Measurements from ENCODE around the gene KRTAP12-4.
"Not testable (repeated sequence)": the region's sequence is repeated elsewhere in the genome, so short reads cannot be mapped to it uniquely, and the experiment has no call there.

Gene KRTAP12-4

DNA sequence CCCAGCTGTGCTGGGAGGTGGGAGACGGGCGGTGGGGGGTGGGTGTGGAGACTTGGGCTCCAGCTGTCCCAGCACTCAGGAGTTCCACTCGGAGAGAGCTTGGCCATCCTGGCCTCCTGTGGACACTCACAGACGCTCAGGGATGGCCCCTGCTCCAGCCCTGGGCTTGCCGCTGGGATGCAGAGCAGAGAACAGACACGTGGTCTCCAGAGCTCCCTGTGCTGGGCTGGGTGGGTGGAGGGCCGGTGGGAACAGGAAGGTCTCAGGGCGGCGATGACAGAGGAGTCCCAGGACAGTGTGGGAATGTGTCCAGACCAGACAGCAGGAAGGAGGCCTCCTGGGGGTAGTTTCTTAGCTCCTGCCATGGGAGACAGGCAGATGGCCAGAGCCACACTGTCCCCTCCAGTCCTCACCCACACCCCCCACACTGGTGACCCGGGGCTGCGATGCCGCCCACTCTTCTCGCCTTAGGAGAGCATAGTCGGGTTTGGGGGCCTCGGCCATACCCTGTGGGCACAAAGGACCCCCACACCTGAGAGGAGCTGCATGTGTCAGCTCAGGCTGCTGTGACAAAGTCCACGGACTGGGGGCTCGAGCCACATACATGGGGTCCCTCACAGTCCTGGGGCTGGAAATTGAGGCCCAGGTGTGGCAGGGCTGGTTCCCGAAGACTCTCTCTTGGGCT lies 25.6 kb downstream of the KRTAP12-4 start:
- no peak for FAIRE-seq

DNA sequence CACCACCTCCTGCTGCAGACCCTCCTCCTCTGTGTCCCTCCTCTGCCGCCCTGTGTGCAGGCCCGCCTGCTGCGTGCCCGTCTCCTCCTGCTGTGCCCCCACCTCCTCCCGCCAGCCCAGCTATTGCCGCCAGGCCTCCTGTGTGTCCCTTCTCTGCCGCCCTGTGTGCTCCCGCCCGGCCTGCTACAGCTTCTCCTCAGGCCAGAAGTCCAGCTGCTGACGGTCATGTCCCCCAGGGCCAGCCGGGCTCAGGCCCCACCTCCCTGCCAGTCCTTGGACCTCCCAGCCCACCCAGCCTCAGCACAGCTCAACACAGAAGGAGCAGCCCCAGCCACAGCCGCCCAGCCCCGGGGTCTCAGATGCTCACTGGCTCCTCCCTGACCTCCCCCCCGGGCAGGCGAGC lies 26.6 kb downstream of the KRTAP12-4 start:
- FAIRE-seq = not testable (repeated sequence)

DNA sequence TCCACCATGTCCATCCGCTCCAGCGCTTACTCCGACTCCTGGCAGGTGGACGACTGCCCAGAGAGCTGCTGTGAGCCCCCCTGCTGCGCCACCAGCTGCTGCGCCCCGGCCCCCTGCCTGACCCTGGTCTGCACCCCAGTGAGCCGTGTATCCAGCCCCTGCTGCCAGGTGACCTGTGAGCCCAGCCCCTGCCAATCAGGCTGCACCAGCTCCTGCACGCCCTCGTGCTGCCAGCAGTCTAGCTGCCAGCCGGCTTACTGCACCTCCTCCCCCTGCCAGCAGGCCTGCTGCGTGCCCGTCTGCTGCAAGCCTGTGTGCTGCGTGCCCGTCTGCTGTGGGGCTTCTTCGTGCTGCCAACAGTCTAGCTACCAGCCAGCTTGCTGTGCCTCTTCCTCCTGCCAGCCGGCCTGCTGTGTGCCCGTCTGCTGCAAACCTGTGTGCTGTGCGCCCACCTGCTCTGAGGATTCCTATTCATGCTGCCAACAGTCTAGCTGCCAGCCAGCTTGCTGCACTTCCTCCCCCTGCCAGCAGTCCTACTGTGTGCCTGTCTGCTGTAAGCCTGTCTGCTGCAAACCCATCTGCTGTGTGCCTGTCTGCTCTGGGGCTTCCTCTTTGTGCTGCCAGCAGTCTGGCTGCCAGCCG lies 27.2 kb downstream of the KRTAP12-4 start:
- FAIRE-seq = not testable (repeated sequence)

DNA sequence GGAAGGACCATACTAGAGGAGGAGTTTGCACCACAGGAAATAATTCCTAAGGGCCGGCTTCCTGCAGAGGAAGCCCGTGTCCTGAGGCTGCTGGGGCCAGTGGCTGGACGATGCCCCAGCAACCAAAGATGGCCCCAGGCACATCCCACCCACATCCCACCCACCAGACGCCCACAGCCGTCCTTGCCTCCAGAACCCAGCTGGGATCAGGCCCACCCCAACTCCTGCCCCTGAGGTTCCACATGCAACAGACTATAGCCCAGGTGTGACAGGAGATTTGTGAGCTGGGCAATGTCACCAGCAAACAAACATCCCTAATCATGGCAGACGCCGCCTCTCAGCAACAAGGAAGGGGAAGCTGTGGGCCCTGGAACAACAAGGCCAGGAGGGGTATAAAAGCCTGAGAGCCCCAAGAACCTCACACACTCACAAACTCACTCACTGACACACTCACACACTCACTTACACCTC lies 27.8 kb downstream of the KRTAP12-4 start, which contains the start of gene KRTAP10-9:
KRTAP10-9 (plus strand) TSS at position 421 of the 471 bp plus-strand sequence. CDS start 79 bp downstream, outside the sequence.
- FAIRE-seq = no peak

DNA sequence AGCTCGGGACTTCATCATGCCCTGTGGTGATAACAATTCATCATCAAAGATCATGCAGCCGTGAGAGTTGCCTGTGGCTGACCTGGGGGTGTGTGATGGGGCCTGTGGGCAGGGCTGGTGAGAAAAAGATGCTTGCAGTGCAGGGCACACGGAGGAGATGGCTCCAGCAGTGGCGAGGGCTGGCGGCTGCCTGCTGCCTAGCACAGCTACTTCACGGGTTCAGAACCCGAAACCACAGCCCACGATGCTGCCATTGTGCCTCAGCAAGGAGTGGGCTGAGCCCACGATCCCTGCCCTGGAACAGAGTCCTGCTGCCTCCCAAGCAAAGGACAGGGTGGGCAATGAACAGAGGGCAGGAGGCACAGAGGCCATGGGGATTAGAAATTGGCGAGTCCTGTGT lies 28.2 kb downstream of the KRTAP12-4 start:
- no peak for FAIRE-seq

DNA sequence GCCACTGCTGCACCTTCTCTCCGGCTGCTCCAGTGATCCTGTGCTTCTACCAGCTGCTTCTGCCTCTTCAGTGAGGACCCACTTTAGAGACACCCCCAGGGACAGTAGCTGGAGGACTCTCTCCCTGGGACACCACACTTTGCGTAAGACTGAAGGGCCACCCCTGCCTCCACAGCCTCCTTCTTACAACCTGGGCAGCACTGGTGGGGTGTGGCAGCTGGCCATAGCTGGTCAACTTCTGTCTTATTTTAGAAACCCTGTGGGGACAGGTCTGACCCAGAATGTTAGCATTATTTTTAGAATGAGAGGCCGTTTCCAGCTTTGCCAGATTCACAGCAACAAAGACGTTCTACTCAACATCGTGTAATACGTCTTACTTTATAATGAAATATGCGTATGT lies 28.7 kb downstream of the KRTAP12-4 start:
- FAIRE-seq = no peak

DNA sequence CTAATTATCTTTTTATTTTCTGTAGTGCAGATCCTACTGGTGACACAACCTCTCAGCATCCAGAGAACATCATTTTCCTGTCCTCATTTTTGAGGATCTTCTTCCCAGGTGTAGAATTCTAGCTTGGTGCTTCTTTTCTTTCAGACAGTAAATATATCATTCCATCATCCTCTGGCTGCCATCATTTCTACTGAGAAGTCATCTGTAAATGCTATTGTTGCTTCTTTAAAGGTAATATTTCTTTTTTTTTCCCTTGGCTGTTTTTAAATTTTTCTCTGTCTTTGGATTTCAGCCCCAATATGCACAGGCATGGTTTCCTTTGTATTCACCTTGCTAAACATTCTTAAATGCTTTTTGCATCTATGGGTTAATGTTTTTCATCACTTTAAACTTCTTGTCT lies 30.9 kb downstream of the KRTAP12-4 start:
- no peak for FAIRE-seq

DNA sequence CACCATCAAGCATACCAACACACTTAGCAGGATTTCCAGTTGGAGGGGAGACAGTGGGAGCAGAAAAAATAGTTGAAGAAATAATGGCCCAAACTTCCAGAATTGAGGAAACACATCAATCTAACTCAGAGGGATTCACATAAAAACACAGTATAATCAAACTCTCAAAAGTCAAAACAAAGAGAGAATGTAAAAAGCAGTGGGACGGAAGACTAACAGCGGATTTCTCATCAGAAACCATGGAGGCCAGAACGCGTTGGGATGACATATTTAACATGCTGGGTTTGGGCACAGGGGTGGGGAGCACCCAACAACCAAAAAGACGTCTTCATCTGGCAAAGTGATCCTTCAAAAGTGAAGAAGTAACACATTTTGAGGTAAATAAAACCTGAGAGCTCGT lies 34.6 kb downstream of the KRTAP12-4 start:
- no peak for FAIRE-seq

DNA sequence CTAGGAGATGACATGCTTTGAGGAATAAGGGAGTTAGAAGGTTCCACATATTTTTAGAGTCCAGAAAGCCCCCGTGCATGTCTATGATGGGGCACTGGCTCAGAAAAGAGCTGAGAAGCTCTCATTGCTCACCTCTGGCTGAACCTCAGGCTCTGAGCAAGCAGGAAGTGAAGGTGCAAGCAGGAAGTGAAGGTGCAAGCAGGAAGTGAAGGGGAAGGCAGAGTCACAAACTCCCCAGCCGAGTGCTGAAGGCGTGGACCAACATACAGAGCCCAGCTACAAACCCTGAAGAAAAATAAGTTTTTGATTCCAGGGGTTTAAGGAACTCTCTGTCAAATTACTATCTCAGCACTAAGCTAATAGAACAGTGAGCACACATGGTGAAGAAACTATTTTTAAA lies 35.5 kb downstream of the KRTAP12-4 start:
- no peak for FAIRE-seq

DNA sequence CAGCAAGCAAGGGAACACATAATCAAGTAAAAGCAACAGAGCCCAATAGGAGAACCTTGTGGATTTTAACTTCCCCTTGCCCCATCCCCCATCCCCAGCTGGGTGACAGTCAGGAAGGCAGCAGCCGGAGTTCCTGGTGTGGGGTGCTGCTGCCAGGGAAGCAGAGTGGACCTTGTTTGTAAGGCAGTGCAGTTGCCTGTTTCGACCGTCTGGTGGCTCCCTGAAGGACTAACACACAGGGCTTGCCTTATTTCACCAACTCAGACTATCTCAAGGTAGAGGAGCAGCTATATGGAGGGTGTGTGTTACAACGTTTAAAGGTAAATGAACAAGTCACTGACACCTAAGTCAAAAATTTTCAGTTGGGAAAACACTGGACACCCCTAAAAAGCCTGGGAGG lies 36.0 kb downstream of the KRTAP12-4 start:
- FAIRE-seq = no peak

DNA sequence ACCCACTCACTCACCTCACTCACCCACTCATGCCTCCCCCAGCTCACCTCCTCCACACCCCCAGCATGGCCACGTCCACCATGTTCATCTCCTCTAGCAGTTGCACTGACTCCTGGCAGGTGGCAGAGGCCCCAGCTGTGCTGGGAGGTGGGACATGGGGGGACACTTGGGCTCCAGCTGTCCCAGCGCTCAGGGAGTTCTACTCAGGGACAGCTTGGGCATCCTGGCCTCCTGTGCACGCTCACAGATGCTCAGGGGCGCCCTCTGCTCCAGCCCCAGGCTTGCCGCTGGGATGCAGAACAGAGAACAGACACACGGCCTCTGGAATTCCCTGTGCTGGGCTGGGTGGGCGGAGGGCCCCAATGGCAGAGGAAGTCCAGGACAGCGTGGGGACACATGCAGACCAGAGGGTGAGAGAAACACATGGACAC lies 37.4 kb downstream of the KRTAP12-4 start:
- FAIRE-seq = no peak

DNA sequence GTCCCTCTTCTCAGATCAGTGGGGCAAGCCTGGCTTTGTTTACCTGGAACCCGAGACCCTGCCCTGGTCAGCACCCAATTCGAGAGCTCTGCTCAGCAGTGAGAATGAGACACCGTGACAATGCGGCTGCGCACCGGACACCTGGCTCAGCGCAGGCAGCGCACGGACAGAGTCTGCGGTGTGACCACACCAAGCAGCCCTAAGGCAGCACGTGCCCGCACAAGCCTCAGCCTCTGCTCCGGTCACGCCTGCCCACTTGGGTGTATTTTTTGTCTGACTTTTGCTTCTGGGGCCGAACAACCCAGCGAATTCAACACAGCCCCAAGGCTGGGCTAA lies 37.9 kb downstream of the KRTAP12-4 start:
- FAIRE-seq = no peak

DNA sequence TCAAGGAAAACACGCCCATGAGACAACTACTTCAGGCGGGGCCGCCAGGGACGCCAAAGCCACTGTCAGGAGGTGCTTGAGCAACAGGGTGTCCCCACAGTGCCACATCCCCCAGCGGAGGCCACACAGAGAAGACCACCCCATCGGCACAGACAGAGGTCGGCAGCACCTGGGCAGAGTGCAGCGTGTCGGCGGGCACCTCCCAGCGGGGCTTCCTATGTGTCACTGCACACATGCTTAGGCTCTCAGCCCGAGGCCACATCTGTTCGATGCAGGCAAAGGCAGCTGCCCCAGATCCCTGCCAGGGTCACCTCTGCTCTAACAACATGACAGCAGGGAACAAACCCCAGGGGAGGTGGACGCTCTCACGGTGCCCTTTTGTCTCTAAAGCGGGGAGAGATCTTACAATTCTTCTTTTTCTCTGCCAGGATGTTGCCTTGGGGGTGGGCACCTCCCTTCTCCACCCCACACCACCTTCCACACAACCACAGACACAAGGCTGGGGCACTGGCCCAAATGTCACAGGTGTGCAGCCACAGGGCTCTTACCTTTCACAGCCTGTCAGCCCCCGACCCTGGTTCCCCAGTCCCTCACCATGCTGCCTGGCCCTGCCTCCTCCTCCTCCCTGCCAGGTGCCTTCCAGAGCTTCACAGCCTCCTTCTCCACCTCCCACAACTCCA lies 38.4 kb downstream of the KRTAP12-4 start:
- FAIRE-seq = no peak

DNA sequence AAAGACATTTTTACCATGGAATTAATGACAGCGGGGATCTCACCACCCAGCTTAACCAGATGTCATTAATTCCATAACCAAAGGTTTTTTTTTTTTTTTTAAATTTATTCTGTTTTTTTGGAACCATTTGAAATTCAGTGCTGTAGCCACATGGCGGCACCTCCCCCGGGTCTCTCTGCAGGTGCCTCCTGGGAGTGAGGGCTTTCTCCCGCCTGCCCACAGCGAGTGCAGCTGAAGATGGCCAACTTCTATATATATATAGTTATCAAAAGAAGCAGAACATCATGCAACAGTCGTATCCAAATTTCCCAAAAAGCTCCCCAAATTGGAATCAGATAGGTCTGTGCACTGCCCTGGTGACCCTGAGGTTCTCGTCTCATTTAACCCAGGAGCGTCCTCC lies 39.0 kb downstream of the KRTAP12-4 start:
- no peak for FAIRE-seq

DNA sequence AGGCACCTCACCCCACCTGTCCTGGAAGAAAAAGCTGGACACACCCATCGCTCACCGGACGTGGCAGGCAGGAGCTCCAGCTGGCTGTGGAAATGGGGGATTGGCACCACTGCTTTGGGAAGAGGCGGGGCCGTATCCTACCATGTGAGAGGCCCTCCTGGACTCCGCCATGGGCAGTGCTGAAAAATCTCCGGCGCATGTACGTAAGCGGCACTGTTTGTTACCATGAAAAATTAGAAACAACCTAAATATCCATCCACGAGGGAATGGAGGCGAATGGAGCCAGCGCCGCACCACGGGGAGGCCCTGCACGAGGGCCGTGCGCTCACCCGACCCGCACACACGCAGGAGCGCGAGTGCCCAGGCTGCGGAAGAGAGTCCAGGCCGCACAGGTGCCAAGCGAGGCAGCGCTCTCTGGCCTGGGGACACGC lies 39.5 kb downstream of the KRTAP12-4 start:
- no peak for FAIRE-seq

DNA sequence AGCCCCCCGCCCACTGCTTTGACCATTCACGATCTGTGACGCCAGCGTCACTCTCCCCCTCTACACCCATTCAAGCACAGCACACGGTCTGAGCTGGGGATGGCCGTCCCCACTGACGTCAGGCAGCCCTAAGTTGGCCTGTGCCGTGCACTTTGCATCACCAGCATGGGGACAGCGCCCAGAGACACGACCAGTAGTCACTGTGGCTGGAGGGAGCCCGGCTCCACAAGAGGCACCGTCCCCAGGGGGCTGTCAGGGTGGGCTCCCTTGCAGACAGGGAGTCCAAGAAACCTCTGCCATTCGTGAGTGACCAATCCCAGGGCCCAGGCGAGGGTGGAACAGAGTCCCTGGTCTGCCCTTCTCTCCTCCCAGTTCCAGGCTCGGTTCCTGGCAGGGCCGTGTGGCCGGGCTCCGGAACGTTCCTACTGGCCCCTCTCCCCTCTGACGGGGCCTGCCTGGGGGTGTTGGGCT lies 40.3 kb downstream of the KRTAP12-4 start:
- FAIRE-seq = no peak

DNA sequence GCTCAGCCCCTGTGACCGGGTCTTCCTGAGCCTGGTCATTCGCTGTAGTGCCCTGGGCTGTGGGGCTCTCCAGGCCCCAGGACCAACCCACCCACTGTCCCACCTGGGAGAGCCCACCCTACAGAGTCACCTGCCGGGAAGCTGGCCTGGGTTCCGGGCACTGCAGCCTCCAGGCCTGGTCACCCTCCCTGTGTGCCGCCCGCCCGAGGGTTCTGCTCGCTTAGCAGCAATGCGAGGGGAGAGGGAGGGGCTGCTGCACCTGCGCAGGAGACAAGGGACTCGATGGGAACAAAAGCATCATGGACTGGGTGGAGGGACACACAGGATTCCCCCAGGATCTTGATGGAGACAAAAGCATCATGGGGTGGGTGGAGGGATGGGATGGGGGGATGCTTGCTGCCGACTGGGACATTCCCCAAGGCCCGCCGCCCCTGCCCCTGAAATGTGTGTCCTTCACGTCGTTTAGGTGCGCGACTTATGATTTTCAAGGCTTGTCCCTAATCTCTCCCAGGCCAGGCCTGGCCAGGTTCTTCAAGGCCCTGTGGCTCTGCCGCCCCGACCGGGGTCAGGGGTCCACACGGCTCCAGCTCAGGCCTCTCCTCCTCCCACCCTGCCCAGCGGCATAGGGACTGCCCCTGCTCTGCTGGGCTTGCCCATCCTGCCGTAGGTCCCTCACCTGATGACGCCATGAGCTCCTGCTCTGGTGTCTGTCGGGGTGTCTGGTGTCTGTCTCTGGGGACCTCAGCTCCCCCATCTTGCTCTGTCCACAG lies 40.9 kb downstream of the KRTAP12-4 start:
- no peak for FAIRE-seq

DNA sequence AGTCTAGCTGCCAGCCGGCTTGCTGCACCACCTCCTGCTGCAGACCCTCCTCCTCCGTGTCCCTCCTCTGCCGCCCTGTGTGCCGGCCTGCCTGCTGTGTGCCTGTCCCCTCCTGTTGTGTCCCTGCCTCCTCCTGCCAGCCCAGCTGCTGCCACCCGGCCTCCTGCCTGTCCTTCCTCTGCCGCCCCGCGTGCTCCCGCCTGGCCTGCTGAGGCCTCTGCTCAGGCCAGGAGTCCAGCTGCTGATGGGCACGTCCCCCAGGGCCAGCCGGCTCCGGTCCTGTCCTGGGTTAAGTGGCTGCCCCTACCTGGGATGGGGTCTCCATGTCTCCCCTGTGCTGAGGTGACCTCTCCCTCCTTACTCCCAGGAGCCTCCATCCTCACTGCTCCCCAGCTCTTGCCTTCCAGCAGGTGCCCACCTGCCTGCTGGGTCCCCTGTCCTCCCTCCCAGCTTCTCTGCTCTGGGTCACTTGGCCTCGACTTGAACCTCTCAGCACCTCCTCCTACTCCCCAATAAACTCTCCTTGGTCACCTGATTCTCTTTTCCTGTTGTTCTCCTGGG lies 41.7 kb downstream of the KRTAP12-4 start:
- no peak for FAIRE-seq

DNA sequence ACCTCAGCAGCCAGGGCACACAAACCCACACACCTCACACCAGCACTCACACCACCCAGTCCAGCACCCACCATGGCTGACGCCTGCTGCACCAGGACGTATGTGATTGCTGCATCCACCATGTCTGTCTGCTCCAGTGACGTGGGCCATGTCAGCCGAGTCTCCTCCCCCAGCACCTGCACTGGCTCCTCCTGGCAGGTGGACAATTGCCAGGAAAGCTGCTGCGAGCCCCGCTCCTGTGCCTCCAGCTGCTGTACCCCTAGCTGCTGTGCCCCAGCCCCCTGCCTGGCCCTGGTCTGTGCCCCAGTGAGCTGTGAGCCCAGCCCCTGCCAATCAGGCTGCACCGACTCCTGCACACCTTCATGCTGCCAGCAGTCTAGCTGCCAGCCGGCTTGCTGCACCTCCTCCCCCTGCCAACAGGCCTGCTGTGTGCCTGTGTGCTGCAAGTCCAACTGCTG lies 42.4 kb downstream of the KRTAP12-4 start, which contains the start of gene KRTAP10-8:
KRTAP10-8 (plus strand) TSS at position 51 of the 458 bp plus-strand sequence; CDS start at position 73, 22 bp downstream.
- no peak for FAIRE-seq

DNA sequence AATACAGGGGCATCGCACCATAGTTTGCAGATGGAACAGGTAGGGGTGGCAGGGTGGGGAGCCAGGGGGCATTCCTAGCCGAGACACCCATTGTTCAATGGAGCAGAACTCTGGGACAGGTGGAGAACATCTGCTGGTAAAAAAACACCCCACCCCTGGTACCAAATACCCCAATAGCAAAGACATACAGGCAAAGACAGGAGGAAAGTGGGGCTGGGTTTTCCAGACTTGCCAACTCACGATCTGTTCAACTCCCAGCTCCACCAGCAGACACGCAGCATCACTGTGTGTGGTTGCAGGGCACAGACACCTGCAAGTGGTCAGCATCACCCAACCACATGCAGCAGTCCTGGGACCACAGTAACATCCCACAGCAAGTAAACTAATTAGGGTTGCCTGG lies 42.9 kb downstream of the KRTAP12-4 start:
- no peak for FAIRE-seq

DNA sequence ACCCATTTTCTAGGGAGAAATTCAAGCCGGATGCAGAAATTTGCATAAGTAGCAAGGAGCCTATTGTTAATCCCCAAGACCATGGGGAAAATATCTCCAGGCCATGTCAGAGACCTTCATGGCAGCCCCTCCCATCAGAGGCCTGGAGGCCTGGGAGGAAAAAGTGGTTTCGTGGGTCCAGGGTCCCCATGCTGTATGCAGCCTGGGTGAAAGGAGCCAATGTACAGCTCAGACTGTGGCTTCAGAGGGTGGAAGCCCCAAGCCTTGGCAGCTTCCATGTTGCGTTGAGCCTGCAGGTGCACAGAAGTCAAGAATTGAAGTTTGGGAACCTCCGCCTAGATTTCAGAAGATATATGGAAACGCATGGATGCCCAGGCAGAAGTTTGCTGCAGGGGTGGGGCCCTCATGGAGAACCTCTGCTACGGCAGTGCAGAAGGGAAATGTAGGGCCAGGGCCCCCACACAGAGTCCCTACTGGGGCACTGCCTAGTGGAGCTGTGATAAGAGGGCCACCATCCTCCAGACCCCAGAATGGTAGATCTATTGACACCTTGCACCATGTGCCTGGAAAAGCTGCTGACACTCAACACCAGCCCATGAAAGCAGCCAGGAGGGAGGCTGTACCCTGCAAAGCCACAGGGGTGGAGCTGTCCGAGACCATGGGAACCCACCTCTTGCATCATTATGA lies 44.2 kb downstream of the KRTAP12-4 start:
- FAIRE-seq = not testable (repeated sequence)

DNA sequence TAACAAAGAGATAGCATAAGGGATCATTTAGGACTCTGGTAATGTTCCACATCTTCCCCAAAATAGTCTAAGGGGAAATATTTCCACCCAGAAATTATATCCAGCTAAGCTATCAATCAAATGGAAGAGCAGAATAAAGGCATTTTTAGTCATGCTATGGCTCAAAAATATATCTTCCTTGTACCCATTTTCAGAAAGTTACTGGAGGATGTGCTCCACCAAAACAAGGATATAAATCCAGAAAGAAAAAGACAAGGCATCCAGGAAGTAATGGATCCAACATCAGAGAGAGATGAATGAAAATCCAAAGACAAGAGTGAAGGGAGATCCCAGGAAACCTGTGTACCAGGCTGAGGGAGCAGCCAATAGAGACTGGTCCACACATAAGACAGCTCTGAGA lies 45.3 kb downstream of the KRTAP12-4 start:
- no peak for FAIRE-seq
